AG04449 (cell line): ENCODE data around the gene TMEM170B.

ENCODE experiments used
- CTCF ChIA-PET: fragments of 350-600 bp; formaldehyde crosslinking; extraction: SDS; loops from one replicate; lab custom pipeline; 2021; ENCODE audit warnings: antibody characterized with exemption; lab: Yijun Ruan, JAX
- POLR2A ChIA-PET: fragments of 400-600, 350-600 bp; formaldehyde crosslinking; extraction: SDS; loops from one replicate; lab custom pipeline; 2020; ENCODE audit warnings: antibody characterized with exemption, inconsistent platforms; lab: Yijun Ruan, JAX
- DNase-seq: peaks from one replicate; pipeline ENCODE4 v3.0.0-alpha.2; 2010; ENCODE audit warnings: low read depth, low spot score
- H3K4me3 ChIP-seq: 2 replicates; pipeline ENCODE4 v1.5.1; 2011; ENCODE audit warnings: low read depth, mild to moderate bottlenecking, control low read depth, low read length
- CTCF ChIP-seq: IDR thresholded peaks from one replicate; pipeline ENCODE4 v1.5.1; 2011; ENCODE audit warnings: mild to moderate bottlenecking, moderate library complexity, low read length, control low read depth, inconsistent platforms; ENCODE audit not compliant: insufficient read depth; ENCODE audit errors: missing control alignments

The TMEM170B gene

DNA sequence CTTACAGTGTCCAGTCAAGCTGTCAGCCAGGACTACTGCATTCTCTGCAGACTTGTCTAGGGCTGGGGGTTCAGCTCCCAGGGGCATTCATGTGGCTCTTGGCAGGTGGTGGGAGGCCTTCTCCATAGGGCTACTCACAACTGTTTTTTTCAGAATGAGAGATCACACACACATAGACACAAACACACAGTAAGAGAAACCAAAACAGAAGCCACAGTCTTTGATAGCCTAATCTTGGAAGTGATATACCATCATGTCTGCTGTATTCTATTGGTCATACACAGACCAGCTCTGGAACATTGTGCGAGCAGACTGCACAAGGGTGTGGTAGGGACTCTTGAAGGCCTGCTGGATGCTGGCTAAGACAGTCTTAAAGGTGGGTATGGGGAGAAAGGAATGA is 13.5 kb downstream of the TMEM170B start:
- no peak for TF ChIP-seq CTCF
- H3K4me3 ChIP-seq = no peak overlapping the region
- ChIA-PET POLR2A (no interaction called here), CTCF (interaction anchor here (1.1 to 3.6 kb wide), 3 partner anchors 9 to 24 kb away, joined by 3 to 22 read pairs (median 4); no protein-coding TSS in a partner anchor)
- no peak for DNase-seq

GRCh38 chr6:11552442-11552841 is 14.9 kb downstream of the TMEM170B start:
- no peak for TF ChIP-seq CTCF
- ChIA-PET CTCF (interaction anchor here (3.6 kb wide), 1 partner anchor 22 kb away, joined by 22 read pairs; no protein-coding TSS in a partner anchor), POLR2A (no interaction called here)

DNA sequence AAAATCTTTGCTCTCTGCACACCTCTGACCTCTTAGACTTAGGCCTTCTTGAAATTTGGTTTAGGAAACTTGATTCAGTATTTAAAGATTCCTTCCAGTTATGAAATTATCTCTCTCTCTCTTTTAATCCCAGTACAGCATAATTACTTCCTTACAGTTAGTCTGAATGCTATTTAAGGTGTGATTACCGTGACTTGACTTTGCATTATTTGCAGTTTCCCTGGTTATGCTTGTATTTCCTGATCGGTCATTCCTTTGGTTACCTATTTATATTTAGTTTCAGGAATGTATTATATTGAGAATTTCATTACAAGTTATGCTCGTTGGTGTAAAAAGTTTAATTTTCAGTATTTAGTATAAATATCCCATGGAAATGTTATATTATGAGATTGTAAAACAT is 16.3 kb downstream of the TMEM170B start:
- CTCF ChIA-PET = interaction anchor here (3.6 kb wide), 1 partner anchor 21 kb away, joined by 22 read pairs; no protein-coding TSS in a partner anchor
- POLR2A ChIA-PET = no interaction called here
- no peak for TF ChIP-seq CTCF
- no peak for DNase-seq
- no peak overlapping the region for H3K4me3 ChIP-seq

More at GRCh38 chr6:11552442-11552841, 14.9 kb downstream of the TMEM170B start:
- H3K4me3 ChIP-seq = no peak overlapping the region
- no peak for DNase-seq

- no peak overlapping the region for H3K4me3 ChIP-seq
- ChIA-PET CTCF (no interaction called here), POLR2A (no interaction called here)
- DNase-seq = no peak
- no peak for TF ChIP-seq CTCF
These were observed 18.8 kb downstream of the TMEM170B start for GRCh38 chr6:11556309-11556708.

- DNase-seq = no peak
- CTCF ChIA-PET = interaction anchor here (2.2 to 4.5 kb wide), 2 partner anchors 12 to 609 kb away, joined by 6 to 25 read pairs; no protein-coding TSS in a partner anchor
- no peak for TF ChIP-seq CTCF
- H3K4me3 ChIP-seq = no peak overlapping the region
- POLR2A ChIA-PET = no interaction called here
These were observed 26.2 kb downstream of the TMEM170B start for GRCh38 chr6:11563793-11564192.

DNA sequence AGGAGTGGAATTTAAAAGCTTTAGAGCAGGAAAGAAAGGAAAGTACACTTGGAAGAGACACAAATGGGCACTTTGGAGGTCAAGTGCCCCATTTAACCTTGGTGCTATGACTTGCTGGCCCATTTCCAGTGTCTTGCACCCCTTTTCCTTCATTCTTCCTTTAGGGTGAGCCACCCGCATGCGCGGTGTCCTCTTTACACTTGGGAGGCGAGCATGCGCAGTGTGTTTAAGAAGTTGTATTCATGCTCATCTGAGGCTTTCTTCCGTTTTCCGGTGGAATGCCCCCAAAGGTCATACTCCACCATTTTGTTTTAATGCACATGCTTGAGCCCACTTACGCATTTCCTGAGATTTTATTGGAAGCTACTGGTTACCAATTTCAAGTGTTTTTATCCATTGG is 29.1 kb downstream of the TMEM170B start:
- CTCF ChIA-PET = interaction anchor here (2.1 to 4.5 kb wide), 2 partner anchors 9 to 612 kb away, joined by 9 to 25 read pairs; no protein-coding TSS in a partner anchor
- POLR2A ChIA-PET = no interaction called here
- H3K4me3 ChIP-seq = no peak overlapping the region
- no peak for TF ChIP-seq CTCF
- no peak for DNase-seq
